Stimulated activated CD4-positive, alpha-beta T cell treated with anti-CD3 and anti-CD28 coated beads, Interleukin-4, amount 100 ng/mL, for 48 hours (primary cell): ENCODE results near the gene CISH.

ENCODE experiments used
- DNase-seq, 2 donors: peaks; one replicate each; pipeline ENCODE4 v3.0.0-alpha.2; 2020; ENCODE audit warnings: low read depth in 2 of 2

The CISH gene

DNA sequence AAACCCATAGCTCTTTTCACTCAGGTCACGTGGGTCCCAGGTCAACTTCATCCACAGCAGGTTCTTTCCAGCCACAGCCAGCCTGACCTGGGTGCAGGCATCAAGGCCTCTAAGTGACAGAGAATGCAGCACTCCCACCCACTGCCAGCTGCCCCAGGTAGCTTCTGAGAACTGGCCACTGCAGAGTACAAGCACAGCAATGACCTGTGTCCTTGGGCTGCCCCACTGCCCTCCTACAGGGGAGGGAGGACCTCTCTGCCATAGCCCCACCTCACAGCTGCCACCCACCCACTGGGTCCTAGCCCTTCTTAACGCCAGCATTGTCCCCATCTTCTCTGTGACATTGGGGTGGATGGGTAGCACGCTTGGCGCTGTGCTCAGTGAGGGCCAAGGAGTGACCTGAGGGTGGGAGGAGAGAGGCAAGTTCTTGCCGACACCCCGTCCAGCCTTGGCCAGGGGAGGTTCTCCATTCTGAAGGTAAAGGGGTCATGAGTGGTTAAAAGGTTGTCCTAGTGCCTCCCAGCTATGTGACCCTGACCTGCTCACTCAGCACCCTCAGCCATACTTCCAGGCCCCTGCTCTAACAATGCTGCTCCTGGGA lies 12.4 kb downstream of the CISH start:
- DNase-seq: no peak

DNA sequence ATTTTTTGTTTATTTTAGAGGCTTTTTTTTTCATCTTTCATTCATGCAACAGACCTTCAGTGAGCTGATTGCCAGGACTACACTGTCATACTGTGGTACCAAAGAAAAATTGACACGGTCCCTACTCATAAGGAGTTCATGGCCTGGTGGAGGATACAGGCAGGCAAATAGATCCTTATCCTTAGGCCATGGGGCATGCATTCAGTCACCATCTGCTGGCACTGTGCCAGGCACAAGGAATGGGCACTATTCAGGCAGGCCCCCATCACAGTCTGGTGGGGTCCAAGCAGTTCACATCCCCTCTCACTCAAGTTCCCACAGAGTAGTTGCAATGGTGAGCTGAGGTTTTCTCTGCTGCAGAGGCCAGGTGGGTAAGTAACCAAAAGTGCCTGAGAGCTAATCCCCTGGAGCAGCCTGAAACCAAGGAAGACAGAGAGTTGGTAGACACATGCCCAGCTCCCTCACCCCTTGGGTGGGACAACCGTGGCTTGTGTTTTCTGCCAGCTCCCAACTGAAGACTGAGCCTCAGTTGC lies 17.3 kb downstream of the CISH start:
- no peak for DNase-seq

DNA sequence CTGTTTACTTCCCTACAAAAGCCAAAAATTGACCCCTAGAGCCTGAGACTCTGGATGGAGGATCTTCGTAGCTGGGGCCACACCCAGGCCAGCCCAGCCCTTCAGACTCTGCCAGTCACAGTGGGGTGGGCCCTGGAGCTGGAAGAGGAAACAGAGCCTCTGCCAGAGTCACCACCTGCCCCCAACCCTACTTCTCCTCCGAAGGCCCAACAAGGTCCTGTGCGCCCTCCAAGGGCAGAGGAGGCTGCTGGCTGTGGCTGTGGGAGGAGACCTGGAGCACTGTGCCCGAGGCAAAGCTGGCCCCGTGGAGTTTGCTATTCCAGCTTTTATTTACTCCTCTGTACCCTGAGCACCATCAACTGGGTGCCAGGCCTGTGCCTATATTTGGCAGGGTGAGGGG lies 19.0 kb downstream of the CISH start:
- DNase-seq: no peak

DNA sequence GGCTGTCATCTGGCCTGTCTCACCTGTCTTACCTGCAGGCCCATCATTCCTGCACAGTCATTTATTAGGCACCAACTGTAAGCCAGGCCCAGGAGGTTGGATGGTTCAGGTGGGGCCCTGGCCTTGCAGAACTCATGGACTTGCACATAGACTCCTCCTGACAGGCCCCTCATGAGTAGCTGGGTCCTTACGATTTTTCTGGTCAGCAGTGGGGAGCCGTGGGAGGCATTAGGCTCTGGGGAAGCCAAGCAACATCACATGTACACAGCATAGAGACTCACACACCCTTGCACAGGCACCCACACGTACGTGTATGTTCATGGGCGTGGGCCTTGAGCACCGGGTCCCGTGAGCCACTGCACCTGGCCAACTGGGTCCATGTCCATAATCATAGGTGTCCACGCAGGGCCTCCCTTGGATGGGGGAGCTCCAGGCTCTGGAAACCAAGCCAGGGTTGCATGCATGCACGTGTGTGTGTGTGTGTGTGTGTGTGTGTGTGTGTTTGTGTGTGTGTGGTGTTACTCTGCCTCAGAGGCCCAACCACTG lies 20.3 kb downstream of the CISH start:
- DNase-seq: no peak

DNA sequence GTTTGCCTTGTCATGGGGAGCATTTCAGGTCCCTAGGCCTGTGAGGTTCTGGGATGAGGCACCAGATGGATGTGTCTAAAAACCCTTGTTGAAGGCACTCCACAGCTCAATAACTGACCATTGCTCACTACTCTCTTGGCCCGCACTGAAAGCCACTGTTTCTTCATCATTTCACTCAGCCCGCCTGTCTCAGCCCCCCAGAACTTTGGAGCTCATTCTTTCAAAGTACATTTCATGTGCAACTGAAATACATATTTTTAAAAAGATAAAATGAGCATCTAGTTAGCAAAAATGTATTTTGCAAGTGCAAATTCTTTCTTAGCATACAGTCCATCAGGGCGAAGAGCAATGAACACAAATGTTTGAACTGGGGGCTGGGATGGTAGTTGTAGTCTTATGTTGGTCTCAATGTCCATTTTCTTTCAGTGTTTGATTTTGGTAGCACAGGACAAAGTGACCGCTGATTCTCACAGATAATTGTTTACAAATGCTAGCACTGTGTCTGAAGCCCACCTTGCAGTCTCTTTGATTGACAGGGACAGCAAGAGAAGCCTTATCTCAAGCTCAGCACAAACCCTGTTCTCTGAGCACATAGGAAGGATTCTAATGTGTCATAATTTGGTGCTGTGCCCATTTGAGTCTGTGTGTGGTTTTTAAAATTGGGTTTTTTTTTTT lies 22.7 kb downstream of the CISH start:
- DNase-seq: no peak

DNA sequence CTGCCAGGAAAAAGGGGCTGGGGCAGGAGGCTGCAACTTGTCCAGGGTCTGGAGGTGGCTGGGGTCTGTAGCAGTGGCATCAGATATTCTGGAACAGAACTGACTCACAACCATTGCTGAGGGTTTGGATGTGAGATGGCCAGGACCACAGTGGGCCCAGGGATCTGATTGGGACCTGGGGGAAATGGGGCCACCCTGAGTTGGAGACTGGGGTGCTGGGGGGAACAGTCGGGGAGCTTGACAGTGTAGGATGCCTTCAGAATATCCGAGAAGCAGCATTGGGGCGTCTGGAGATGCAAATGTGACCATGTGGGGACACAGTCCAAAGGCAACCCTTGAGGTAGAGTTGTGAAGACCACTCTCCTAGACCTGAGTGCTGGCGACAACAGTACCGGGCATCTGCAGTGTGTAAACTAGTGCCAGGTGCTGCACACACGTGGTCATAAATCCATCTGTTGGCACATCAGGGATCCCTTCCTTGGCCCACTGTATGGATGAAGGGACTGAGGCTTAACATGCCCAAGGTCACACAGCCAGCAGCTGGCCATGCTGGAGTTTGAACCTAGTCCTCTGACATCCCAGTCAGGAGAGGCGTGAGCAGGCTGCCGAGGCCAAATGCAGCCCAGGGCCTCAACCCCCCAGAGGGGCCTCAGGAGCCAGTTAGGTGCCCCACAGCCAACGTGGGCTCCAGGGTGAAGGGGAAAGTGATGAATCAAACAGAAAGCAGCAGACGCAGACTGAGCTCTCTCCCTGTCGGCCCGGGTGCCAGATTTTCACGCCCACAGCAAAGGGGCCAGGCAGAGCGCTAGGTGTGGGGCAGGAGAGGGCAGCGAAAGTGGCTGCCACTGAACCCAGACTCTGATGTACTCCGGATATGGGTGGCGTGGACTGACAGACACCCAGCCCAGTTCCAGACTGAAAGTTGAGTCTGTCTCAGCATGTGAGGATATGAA lies 23.5 kb downstream of the CISH start:
- DNase-seq: peak; percentile 80 to 87

DNA sequence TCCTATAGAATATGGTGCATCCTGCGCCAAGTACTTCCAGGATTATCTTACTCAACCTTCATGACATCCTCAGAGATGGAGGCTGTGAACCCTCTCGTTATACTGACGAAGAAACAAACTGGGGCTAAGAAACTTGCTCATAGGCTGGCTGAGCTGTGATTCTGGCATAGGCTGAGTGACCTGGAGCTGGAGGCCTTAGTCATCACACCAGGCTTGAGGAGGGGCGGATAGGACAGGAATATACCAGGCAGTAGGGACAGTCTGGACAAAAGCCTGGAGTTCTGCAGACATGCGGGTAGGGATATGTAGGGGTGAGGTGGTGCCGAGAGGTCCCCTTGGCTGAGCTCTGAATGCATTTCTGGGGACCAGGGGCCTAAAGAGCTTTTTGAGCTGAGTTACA lies 24.2 kb downstream of the CISH start:
- no peak for DNase-seq

DNA sequence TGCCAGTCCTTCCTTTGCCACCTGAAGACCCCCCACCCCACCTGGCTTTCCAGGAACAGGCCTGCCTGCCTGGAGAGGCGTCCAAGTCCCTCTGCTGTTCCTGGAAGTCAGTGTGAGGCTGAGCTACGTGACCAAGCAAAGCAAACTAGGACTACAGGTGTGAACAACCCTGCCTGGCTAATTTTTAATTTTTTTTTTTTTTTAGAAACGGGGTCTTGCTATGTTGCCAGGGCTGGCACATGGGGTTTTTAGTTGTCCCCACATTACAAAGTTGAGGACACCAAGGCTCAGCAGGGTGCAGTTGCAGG lies 24.9 kb downstream of the CISH start:
- no peak for DNase-seq

DNA sequence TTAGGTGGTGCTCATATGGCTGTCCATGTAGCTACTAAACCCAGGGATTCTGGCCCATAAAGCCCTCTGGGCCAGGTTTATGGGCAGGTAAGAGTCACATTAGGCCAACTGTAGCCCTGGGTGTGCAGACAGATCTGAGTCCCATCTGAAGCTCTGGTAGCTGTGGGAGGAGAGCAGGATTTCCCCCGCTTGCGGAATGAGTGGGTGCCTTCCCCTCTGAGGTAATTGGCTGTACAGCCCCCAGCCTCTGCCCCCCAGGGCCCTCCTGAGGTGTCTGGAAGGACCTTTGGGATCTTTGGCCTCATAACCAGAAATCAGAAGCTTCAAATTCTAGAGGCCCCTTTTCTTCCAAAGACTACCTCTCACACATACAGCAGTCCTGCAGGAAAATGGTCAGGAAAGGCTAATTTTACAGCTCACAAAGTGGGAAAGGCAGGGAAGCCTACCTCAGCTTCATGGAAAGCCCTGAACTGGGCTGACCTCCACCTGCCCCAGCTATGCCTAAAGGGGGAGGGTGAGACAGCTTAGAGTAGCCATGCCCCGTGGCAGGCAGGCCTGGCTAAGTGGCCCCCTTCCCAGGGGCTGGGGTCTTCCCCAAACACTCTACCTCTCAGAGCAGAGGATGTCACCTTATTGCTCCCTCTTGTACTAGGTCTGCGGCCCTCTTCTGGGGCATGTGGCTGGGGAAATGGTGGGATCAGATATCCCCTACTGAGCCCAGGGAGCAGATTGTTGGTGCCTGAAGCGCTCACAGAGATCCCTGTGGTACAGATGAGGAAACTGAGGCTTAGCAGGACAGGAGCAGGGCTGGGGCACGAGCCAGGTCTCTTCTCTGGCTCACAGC lies 25.4 kb downstream of the CISH start:
- DNase-seq: no peak

DNA sequence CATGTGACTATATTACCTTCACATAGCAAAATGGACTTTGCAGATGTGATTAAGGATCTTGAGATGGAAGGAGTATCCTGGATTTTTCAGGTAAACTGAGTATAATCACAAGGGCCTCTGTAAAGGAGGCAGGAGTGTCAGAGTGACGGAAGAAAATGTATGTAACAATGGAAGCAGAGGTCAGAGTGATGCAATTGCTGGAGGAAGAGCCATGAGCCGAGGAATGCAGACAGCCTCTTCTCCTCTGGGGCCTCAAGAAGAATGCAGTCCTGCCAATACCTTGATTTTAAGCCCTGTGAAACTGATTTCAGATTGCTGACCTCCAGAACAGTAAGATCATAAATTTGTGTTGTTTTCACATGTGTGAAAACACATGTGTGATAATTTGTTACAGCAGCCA lies 27.2 kb downstream of the CISH start:
- DNase-seq: no peak

DNA sequence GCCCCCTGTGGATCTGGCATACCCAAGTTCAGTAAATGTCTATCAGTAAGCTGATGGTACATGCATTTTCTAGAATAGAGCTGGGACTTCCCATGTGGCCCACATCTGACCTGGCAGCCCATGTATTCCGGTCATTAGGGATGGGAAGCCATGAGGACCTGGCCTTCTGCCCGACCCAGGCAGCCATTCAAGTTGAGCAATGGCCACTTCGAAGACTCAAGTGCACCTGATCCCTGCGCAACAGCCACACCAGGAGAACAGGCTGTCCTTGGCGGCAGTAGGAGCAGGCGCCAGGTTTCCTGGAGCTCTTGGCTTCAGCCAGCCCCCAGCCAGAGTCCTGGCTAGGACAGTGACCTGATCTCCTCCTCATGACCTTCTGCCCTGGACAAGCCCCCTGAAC lies 27.7 kb downstream of the CISH start:
- no peak for DNase-seq

DNA sequence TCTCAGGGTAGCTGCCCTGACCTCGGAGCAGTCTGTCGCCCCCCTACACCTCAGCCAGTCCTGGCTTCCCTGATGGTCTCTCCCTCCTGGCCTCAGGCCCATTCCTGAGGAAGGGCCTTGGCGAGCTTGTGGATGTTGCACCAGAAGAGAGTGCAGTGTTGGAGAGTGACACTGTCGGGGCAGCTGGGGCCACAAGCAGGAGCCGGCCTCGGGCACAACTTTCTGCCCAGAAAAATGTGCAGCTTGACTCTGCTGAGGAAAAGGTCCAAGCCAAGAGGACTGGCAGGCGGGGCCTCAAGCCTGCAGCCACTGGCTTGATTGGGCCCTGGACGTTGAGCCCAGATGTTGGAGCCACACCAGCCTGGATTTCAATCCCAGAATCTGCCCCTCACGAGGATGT lies 29.5 kb downstream of the CISH start:
- no peak for DNase-seq

DNA sequence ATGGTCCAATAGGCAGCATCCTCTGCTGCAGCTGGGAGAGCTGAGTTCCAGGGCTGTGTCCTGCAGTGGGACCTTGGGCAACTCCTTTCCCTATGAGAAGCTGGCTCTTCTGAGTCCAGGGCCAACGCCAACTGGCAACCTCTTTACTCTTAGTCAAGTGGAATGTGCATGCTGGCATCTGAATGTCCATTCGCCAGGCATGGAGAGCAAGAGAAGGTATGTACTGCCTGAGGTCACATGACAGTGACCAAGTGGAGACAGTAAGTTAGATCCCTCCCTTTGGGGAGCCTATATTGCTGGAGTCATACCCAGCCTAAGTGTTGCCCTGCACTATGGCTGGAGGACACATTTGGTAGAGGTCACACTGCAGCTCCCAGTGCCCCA lies 30.1 kb downstream of the CISH start:
- DNase-seq: no peak

DNA sequence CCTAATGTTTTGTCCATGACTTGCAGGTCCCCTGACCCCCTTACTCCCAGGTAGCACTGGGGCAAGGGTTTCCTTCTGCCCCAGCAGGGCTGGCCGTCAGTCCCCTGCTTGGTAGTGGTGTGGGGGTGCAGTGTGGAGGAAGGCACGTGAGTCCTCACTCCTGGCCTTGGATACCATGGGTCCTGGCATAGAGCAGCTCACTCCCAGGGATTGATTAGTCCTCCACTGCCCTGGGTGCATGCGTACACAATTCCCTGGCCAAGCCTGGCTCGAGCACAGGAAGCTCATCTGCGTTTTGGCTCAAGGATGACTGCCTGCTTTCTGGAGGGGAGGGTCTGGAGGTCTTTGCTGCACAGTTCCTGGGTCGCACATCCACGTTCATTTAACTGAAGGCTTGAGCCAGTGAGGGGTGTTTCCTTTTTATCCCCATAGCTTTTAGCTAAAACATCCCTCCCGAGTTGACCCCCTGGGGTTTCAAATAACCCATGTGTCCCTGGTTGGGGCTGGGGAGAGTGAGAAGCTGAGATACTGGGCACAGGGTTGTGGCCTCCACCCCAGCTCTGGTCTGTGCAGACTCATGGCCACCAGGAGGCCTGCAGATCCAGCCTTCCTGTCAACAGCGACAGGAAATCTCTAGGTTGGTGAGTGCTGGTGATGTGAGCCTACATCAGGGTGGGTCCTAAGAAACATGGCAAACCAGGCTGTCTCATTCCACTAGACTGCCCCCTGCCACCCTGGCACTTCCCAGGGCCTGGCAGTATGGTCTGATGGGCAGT lies 30.7 kb downstream of the CISH start:
- DNase-seq: no peak

DNA sequence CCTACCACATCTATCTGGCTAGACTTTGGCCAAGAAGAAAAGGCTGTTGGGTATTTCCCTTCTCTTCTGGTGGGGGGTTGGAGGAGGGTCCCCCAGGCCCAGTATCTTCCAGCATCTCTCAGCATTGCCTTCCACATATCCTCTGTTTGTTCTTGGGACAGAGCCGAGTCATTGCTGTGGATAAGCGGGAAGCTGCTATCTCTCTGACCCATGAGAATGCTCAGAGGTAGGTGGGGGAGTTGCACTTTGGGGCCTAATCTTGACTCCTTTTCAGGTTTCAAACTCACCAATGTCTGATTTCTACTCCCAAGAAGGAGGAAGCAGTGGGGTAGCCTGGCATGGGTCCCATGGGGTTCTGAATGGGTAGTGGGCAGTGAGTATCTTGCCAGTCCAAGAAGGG lies 34.2 kb downstream of the CISH start:
- no peak for DNase-seq

DNA sequence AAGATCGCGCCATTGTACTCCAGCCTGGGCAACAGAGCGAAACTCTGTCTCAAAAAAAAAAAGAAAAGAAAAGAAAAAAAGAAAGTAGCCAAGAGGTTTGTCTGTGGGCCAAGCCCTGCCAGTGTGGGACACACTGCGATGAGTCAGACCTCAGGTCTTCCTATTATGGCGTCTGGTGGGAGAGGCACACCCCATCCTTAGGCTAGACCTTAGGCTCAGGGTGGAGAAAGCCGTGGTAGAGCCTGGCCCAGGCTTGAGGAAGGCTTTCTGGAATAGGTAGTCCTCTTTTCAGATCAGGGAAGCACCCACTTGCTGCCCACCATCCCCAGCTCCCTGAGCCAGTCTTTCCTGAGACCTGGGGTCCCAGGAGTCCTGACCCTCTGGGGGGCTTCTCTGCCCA lies 36.2 kb downstream of the CISH start:
- DNase-seq: no peak

DNA sequence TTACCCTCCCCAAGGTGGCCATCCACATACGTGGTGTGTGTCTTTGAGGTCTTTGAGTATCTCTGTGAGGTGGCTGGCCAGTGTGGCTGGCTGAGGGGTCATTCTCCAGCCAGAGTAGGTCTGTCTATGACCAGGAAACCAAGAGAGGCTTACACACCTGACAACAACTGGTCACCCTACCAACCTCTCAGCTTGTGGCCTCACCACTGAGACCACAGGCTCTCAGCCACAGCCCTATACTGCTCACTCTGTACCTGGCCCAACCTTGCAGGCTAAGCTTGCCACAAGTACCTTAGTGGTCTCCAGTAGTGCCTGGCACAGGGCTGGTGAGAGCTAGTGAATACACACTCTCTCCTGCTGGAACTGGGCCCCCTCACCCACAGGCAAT lies 37.1 kb downstream of the CISH start:
- DNase-seq: no peak

DNA sequence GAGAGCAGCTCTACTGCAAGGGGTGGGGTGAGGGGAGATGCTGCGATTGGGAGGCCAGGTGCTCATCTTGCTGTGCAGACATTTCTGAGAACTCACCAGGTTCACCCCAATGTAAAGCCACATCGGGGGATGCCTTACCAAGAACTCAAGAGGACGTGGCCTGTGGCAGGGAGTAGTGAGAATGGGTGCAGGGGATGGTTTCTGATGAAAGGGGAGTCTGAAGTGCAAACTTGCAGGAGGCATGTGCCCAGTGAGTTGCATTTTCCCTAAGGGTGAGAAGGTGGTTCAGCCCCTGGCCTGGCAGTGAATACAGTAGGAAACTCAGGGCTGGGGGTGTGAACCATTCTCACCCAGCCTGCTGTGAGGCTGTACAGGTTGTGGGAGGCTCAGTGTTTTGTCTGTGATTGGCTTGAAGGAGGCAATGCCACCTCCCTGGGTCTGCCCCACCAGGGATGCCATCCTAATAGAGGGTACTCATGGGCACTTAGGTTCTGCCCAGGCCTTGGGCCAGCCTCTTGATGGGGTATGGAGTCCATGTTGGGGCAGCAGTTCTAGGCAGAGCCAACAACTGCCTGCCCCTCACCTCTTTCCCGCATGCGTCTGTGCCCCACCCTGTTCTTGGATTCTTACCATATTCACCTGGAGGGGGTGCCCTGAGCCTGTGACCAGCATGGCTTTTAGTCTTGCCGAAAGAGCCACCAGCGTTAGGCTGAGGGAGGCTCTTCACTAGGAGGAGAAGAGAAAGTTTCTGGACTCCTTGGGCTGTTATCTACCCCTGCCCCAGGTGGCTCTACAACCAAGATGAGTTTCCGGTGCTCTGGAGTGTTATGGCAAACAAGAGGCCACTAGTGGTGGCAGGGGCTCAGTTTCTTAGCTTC lies 37.8 kb downstream of the CISH start:
- DNase-seq: peak; percentile 54 to 72

DNA sequence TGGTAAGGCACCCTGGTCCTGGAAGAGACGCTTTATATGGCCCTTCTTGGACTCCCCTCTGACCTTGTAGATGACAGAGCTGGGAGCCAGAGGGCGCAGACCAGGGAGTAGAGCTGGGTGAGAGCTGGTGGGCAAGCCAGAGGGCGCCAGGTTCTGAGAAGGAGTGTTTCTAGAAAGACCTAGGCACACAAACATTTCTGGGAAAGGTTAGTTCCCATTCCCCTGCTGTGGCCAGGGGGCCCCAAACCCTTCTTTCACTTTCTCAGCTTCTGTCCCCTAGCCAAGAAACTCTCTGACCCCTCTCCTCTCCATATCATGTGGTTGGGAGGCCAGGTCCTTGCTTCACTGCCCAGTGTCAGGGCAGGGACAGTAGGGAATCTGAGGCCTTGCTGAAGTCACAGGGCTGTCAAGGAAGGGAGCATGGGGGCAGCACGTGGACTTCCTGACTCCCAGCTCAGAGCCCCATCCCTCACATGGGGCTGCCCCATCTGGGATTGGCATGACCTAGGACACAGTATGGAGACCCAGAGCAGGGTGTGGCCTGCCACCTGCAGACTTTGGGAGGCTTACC lies 38.7 kb downstream of the CISH start:
- DNase-seq: peak in 1 of 2 donors; percentile 59
